Neuronal stem cell (in vitro differentiated cells): Measurements from ENCODE around the gene KLK13.
A peak's percentile ranks its signal among the peaks of the same experiment; 100 is the strongest.

Experiments used
- DNase-seq: peaks from one replicate; pipeline ENCODE4 v3.0.0-alpha.2; 2013; ENCODE audit warnings: low spot score
- H2AFZ ChIP-seq: one replicate; pipeline ENCODE4 v1.6.1; 2013; ENCODE audit warnings: mild to moderate bottlenecking, low read length, inconsistent platforms
- H2AK5ac ChIP-seq: 2 replicates; pipeline ENCODE4 v1.6.1; 2013; ENCODE audit warnings: low read depth, mild to moderate bottlenecking, inconsistent platforms, low read length, moderate library complexity, mixed read lengths
- H2BK120ac ChIP-seq: 2 replicates; pipeline ENCODE4 v1.6.1; 2013; ENCODE audit warnings: low read depth, mild to moderate bottlenecking, inconsistent platforms, low read length, moderate library complexity, mixed read lengths
- H2BK12ac ChIP-seq: one replicate; pipeline ENCODE4 v1.6.1; 2013; ENCODE audit warnings: low read length, inconsistent platforms
- H2BK15ac ChIP-seq: 2 replicates; pipeline ENCODE4 v1.6.1; 2013; ENCODE audit warnings: mild to moderate bottlenecking, low read length, inconsistent platforms, mixed read lengths
- H2BK5ac ChIP-seq: one replicate; pipeline ENCODE4 v1.6.1; 2013; ENCODE audit warnings: inconsistent platforms, mild to moderate bottlenecking, low read length, moderate library complexity
- H3K14ac ChIP-seq: one replicate; pipeline ENCODE4 v1.6.1; 2013; ENCODE audit warnings: low read length, inconsistent platforms
- H3K18ac ChIP-seq: 2 replicates; pipeline ENCODE4 v1.6.1; 2013; ENCODE audit warnings: low read length, inconsistent platforms
- H3K23ac ChIP-seq: 2 replicates; pipeline ENCODE4 v1.6.1; 2013; ENCODE audit warnings: low read depth, mild to moderate bottlenecking, mixed read lengths, low read length, inconsistent platforms; ENCODE audit not compliant: poor library complexity
- H3K27ac ChIP-seq: replicated peaks from 3 replicates; pipeline ENCODE4 v1.5.1; 2013; ENCODE audit warnings: low read length, inconsistent platforms
- H3K27me3 ChIP-seq, 3 experiments: 2 replicates each; pipeline ENCODE4 v1.6.1; 2013; ENCODE audit warnings: low read length in 3 of 3, mild to moderate bottlenecking in 2 of 3, inconsistent platforms in 1 of 3, low read depth in 1 of 3, mixed read lengths in 1 of 3, moderate library complexity in 1 of 3; ENCODE audit not compliant: control insufficient read depth in 3 of 3, insufficient read depth in 3 of 3
- H3K36me3 ChIP-seq, 2 donors: replicated peaks in 1 of 2; 2 replicates each; pipeline ENCODE4 v1.6.1; 2013; ENCODE audit warnings: low read length in 2 of 2; ENCODE audit not compliant: control insufficient read depth in 2 of 2, insufficient read depth in 2 of 2
- H3K4ac ChIP-seq: 2 replicates; pipeline ENCODE4 v1.6.1; 2013; ENCODE audit warnings: inconsistent platforms, mild to moderate bottlenecking, low read length, moderate library complexity
- H3K4me1 ChIP-seq, 2 donors: 1 replicate in 1 of 2; 2 replicates in 1 of 2; pipeline ENCODE4 v1.6.1; 2013; ENCODE audit warnings: low read length in 2 of 2, low read depth in 1 of 2; ENCODE audit not compliant: control insufficient read depth in 2 of 2, insufficient read depth in 1 of 2
- H3K4me2 ChIP-seq: one replicate; pipeline ENCODE4 v1.6.1; 2013; ENCODE audit warnings: mild to moderate bottlenecking, low read length, inconsistent platforms; ENCODE audit not compliant: insufficient read depth, poor library complexity, severe bottlenecking
- H3K4me3 ChIP-seq, 2 donors: 2 replicates each; pipeline ENCODE4 v1.5.1; 2013; ENCODE audit warnings: low read length in 2 of 2, mild to moderate bottlenecking in 2 of 2, inconsistent platforms in 1 of 2, moderate library complexity in 1 of 2
- H3K79me1 ChIP-seq: one replicate; pipeline ENCODE4 v1.6.1; 2013; ENCODE audit warnings: low read depth, mild to moderate bottlenecking, inconsistent platforms, low read length, moderate library complexity
- H3K9ac ChIP-seq: one replicate; pipeline ENCODE4 v1.6.1; 2013; ENCODE audit warnings: mild to moderate bottlenecking, low read depth, low read length, inconsistent platforms; ENCODE audit not compliant: poor library complexity
- H3K9me3 ChIP-seq, 2 donors: replicated peaks in 1 of 2; 2 replicates each; pipeline versions ENCODE3 to v1.6.1; 2013; ENCODE audit warnings: low read length in 2 of 2, mild to moderate bottlenecking in 2 of 2, inconsistent platforms in 1 of 2, low read depth in 1 of 2, mixed read lengths in 1 of 2, moderate library complexity in 1 of 2; ENCODE audit not compliant: control insufficient read depth in 2 of 2, insufficient read depth in 1 of 2
- H4K8ac ChIP-seq: one replicate; pipeline ENCODE4 v1.6.1; 2013; ENCODE audit warnings: low read depth, mild to moderate bottlenecking, inconsistent platforms, low read length, moderate library complexity
- H4K91ac ChIP-seq: one replicate; pipeline ENCODE4 v1.6.1; 2013; ENCODE audit warnings: low read length, low read depth, mild to moderate bottlenecking, inconsistent platforms; ENCODE audit not compliant: poor library complexity
- WGBS, 2 donors: extraction: QIAGEN DNeasy Blood & Tissue Kit; methylation state at CpG; one replicate each; pipeline ENCODE4 v1.1.7; 2013; ENCODE audit warnings: missing lambda C conversion rate in 2 of 2, mixed read lengths in 1 of 2; ENCODE audit not compliant: insufficient read length in 2 of 2, insufficient replicate concordance in 1 of 2; ENCODE audit errors: extremely low coverage in 2 of 2; 5-methylcytosine and 5-hydroxymethylcytosine counted together

The KLK13 gene

GRCh38 chr19:51015691-51016267 lies 49.1 kb downstream of the KLK13 start:
- peaks cover 11 to 55% (median 43%) of the 10 kb centered on the region in 3 experiments for H3K27me3 ChIP-seq

GRCh38 chr19:51014242-51014641 lies 50.6 kb downstream of the KLK13 start:
- no CpG with 5 or more reads among the region's 6 CpGs for WGBS, 2 donors
- H3K27me3 ChIP-seq, result peaks cover 8 to 51% (median 30%) of the 10 kb centered on the region in 3 experiments
- H2BK12ac ChIP-seq, result no peak overlapping the region

More at GRCh38 chr19:51015691-51016267, 49.1 kb downstream of the KLK13 start:
- H3K14ac ChIP-seq, result peak overlapping the region; percentile 63
- peaks cover 0 to 5% of the 10 kb centered on the region in 2 donors for H3K4me1 ChIP-seq
- H2AFZ ChIP-seq, result no peak overlapping the region
- H2BK12ac ChIP-seq, result no peak overlapping the region
- H2BK5ac ChIP-seq, result peak overlapping the region; percentile 27
- no peak overlapping the region for H3K4me2 ChIP-seq
- no peak overlapping the region for H3K4ac ChIP-seq
- peak overlapping the region; percentile 53 for H2AK5ac ChIP-seq
- peaks cover 0 to 3% of the 10 kb centered on the region in 2 donors for H3K9me3 ChIP-seq
- no peak overlapping the region for H4K8ac ChIP-seq
- peak overlapping the region; percentile 11 for H3K23ac ChIP-seq
- H3K36me3 ChIP-seq, result no peaks in the 10 kb centered on the region
- no peak overlapping the region for H3K4me3 ChIP-seq
- H3K27ac ChIP-seq, result no peak overlapping the region
- H2BK120ac ChIP-seq, result no peak overlapping the region
- H4K91ac ChIP-seq, result no peak overlapping the region
- H3K9ac ChIP-seq, result no peak overlapping the region
- WGBS, 2 donors, result no CpG with 5 or more reads among the region's 19 CpGs
- peak overlapping the region; percentile 74 for H3K18ac ChIP-seq
- no peak overlapping the region for H2BK15ac ChIP-seq
- peaks cover 3% of the 10 kb centered on the region for H3K79me1 ChIP-seq
- no peak for DNase-seq

GRCh38 chr19:51012661-51013190 lies 52.2 kb downstream of the KLK13 start:
- Histone ChIP-seq H4K8ac (no peak overlapping the region), H2BK15ac (no peak overlapping the region), H3K9ac (no peak overlapping the region), H2AK5ac (no peak overlapping the region), H3K9me3 (peaks cover 0 to 1% of the 10 kb centered on the region in 2 donors), H3K36me3 (no peaks in the 10 kb centered on the region), H3K18ac (no peak overlapping the region), H3K79me1 (no peaks in the 10 kb centered on the region), H2BK5ac (no peak overlapping the region), H3K27me3 (peaks cover 3 to 42% (median 17%) of the 10 kb centered on the region in 3 experiments), H3K27ac (no peak overlapping the region), H4K91ac (no peak overlapping the region), H3K4ac (no peak overlapping the region), H3K4me3 (no peak overlapping the region), H3K14ac (no peak overlapping the region), H2AFZ (no peak overlapping the region), H2BK120ac (no peak overlapping the region), H3K23ac (no peak overlapping the region), H2BK12ac (no peak overlapping the region), H3K4me1 (peaks cover 0 to 2% of the 10 kb centered on the region in 2 donors), H3K4me2 (no peak overlapping the region)
- WGBS, 2 donors, result no CpG with 5 or more reads among the region's 12 CpGs
- DNase-seq, result no peak

More at GRCh38 chr19:51014242-51014641, 50.6 kb downstream of the KLK13 start:
- no peaks in the 10 kb centered on the region for H3K36me3 ChIP-seq
- H3K18ac ChIP-seq, result no peak overlapping the region
- H3K4me2 ChIP-seq, result no peak overlapping the region
- H3K9ac ChIP-seq, result no peak overlapping the region
- H2BK5ac ChIP-seq, result no peak overlapping the region
- H3K27ac ChIP-seq, result no peak overlapping the region
- no peak overlapping the region for H3K14ac ChIP-seq
- H4K91ac ChIP-seq, result no peak overlapping the region
- H3K4ac ChIP-seq, result no peak overlapping the region
- H2BK15ac ChIP-seq, result no peak overlapping the region
- no peak overlapping the region for H2BK120ac ChIP-seq
- no peak overlapping the region for H2AFZ ChIP-seq
- no peak overlapping the region for H4K8ac ChIP-seq
- H3K23ac ChIP-seq, result no peak overlapping the region
- H3K9me3 ChIP-seq, result peaks cover 0 to 1% of the 10 kb centered on the region in 2 donors
- H2AK5ac ChIP-seq, result peak overlapping the region; percentile 34
- H3K4me3 ChIP-seq, result no peak overlapping the region
- peaks cover 0 to 4% of the 10 kb centered on the region in 2 donors for H3K4me1 ChIP-seq
- peaks cover 2% of the 10 kb centered on the region for H3K79me1 ChIP-seq
- DNase-seq, result no peak

- no peak overlapping the region for H2BK120ac ChIP-seq
- H3K9ac ChIP-seq, result no peak overlapping the region
- no peak overlapping the region for H2AK5ac ChIP-seq
- no peak overlapping the region for H2AFZ ChIP-seq
- H4K8ac ChIP-seq, result no peak overlapping the region
- H3K27me3 ChIP-seq, result peaks cover 0 to 24% (median 0%) of the 10 kb centered on the region in 3 experiments
- H3K4me3 ChIP-seq, result no peak overlapping the region
- H3K36me3 ChIP-seq, result no peaks in the 10 kb centered on the region
- H3K9me3 ChIP-seq, result peaks cover 0 to 1% of the 10 kb centered on the region in 2 donors
- H3K4ac ChIP-seq, result no peak overlapping the region
- H3K23ac ChIP-seq, result no peak overlapping the region
- H2BK12ac ChIP-seq, result no peak overlapping the region
- no peak overlapping the region for H3K27ac ChIP-seq
- H3K79me1 ChIP-seq, result no peaks in the 10 kb centered on the region
- H3K4me2 ChIP-seq, result no peak overlapping the region
- H3K4me1 ChIP-seq, result no peaks in the 10 kb centered on the region
- no peak overlapping the region for H2BK5ac ChIP-seq
- H4K91ac ChIP-seq, result peak overlapping the region; percentile 64
- H3K18ac ChIP-seq, result no peak overlapping the region
- H3K14ac ChIP-seq, result no peak overlapping the region
- no peak for DNase-seq
- no peak overlapping the region for H2BK15ac ChIP-seq
- WGBS, 2 donors, result no CpG with 5 or more reads among the region's 4 CpGs
These were observed 54.7 kb downstream of the KLK13 start for GRCh38 chr19:51010066-51010795.
